Endothelial cell (in vitro differentiated cells): ENCODE data around the gene RBM19. TPM values are rescaled to one million over a fixed set of nuclear protein-coding genes. Genes with fewer than 3 reads are reported as not detected.

Experiments used
- DNase-seq: peaks from one replicate; pipeline ENCODE4 v3.0.0; 2021; ENCODE audit warnings: low spot score
- H3K27ac Mint-ChIP-seq: one replicate; pipeline ENCODE4 v1.8.0; 2021; ENCODE audit warnings: mixed read lengths, inconsistent platforms; ENCODE audit not compliant: unreplicated experiment
- H3K27me3 Mint-ChIP-seq: one replicate; pipeline ENCODE4 v1.8.0; 2021; ENCODE audit warnings: mild to moderate bottlenecking, moderate library complexity, mixed read lengths, inconsistent platforms; ENCODE audit not compliant: unreplicated experiment
- H3K36me3 Mint-ChIP-seq: one replicate; pipeline ENCODE4 v1.8.0; 2021; ENCODE audit warnings: mild to moderate bottlenecking, low read depth, mixed read lengths, inconsistent platforms; ENCODE audit not compliant: unreplicated experiment
- H3K4me1 Mint-ChIP-seq: one replicate; pipeline ENCODE4 v1.8.0; 2021; ENCODE audit warnings: mild to moderate bottlenecking, mixed read lengths, inconsistent platforms; ENCODE audit not compliant: unreplicated experiment
- H3K4me3 Mint-ChIP-seq: one replicate; pipeline ENCODE4 v1.8.0; 2021; ENCODE audit warnings: mild to moderate bottlenecking, mixed read lengths, inconsistent platforms; ENCODE audit not compliant: unreplicated experiment
- H3K9me3 Mint-ChIP-seq: one replicate; pipeline ENCODE4 v1.8.0; 2021; ENCODE audit warnings: mixed read lengths, inconsistent platforms; ENCODE audit not compliant: unreplicated experiment
- total RNA-seq: library from RNA; stranded (reverse); fragmentation: NEBNext Ultra II Directional; extraction: Animal tissue kit (Norgen Biotek cat#: 25700); gene quantifications from one replicate; pipeline ENCODE4 v1.2.1, GENCODE V29; 2021; ENCODE audit not compliant: unreplicated experiment
- TF ChIP-seq, protein P1 (sequence below): fragments of 200-600 bp; sonication (generic); IDR thresholded peaks from one replicate; pipeline ENCODE4 v1.5.0; 2021; ENCODE audit warnings: antibody characterized with exemption; ENCODE audit not compliant: unreplicated experiment

RBM19 gene
- total RNA-seq, 1 donor from 2014 or later, result 27.4 TPM

DNA sequence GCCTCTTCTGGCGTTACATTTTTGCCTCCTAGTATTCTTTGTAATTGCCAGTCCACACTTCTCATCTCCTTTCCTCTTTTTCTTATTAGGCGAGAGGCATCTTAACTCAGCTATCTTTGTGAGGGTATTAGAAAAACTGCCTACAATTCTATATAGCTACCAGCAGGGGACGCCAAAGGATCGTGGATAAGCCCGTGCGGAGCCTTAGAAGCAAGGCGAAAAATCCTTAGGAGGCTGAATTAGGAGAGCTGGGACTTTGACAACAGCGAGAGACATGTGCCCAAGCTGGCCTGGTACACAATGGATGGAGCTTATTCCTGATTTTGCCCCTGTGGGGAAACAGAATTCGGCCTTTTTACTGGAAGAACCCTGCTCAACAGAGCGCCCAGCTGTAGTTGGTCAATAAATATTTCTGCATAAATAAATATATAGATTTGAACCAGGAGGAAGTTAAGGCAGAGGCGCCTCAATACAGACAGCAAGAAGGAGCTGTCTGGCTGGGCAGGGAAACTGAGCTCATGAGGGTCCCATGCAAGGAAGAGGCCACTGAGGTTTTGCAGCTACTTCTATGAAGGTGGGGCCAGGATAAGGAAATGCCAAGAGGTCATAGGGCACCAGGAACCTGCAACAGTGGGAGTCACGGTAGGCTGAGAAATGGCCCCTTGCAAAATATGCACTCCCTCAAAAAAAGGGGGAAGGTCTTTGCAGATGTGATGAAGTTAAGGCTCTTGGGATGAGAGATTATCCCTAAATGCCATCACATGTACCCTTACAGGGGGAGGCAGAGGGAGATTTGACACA is 14.6 kb upstream of the RBM19 start:
- TF ChIP-seq, protein P1, sequence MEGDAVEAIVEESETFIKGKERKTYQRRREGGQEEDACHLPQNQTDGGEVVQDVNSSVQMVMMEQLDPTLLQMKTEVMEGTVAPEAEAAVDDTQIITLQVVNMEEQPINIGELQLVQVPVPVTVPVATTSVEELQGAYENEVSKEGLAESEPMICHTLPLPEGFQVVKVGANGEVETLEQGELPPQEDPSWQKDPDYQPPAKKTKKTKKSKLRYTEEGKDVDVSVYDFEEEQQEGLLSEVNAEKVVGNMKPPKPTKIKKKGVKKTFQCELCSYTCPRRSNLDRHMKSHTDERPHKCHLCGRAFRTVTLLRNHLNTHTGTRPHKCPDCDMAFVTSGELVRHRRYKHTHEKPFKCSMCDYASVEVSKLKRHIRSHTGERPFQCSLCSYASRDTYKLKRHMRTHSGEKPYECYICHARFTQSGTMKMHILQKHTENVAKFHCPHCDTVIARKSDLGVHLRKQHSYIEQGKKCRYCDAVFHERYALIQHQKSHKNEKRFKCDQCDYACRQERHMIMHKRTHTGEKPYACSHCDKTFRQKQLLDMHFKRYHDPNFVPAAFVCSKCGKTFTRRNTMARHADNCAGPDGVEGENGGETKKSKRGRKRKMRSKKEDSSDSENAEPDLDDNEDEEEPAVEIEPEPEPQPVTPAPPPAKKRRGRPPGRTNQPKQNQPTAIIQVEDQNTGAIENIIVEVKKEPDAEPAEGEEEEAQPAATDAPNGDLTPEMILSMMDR, result peak; percentile 96
- Mint-ChIP-seq H3K27me3 (peaks cover 2% of the 10 kb centered on the region), H3K36me3 (no peaks in the 10 kb centered on the region), H3K9me3 (no peaks in the 10 kb centered on the region), H3K4me3 (no peak overlapping the region), H3K4me1 (no peaks in the 10 kb centered on the region), H3K27ac (no peak overlapping the region)
- DNase-seq, result peak; percentile 55

- no peak overlapping the region for H3K27ac Mint-ChIP-seq
- TF ChIP-seq, protein P1, result no peak
- DNase-seq, result no peak
- no peak overlapping the region for H3K4me3 Mint-ChIP-seq
- peaks cover 2% of the 10 kb centered on the region for H3K27me3 Mint-ChIP-seq
- H3K4me1 Mint-ChIP-seq, result no peaks in the 10 kb centered on the region
- H3K36me3 Mint-ChIP-seq, result no peaks in the 10 kb centered on the region
- no peaks in the 10 kb centered on the region for H3K9me3 Mint-ChIP-seq
Observed at GRCh38 chr12:113980054-113980453, 13.9 kb upstream of the RBM19 start.

DNA sequence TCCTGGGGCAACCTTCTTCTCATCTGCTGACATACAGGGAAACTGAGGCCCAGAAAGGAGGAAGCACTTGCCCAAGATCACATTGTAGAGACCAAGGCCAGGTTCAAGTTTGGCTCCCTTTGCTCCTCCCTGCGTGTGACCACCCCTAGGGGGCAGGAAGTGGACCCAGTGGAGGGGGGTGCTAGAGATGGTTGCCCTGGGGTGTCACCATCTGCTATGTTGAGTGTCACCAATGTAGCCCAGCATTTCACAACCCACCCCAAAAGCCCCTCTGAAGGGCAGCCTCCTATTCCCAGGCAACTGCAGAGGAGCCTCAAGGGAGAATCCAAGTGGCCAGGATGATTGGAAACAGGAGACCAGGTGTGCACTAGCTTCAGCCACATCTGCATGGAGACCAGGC is 12.0 kb upstream of the RBM19 start:
- Mint-ChIP-seq H3K27me3 (peaks cover 2% of the 10 kb centered on the region), H3K4me3 (no peak overlapping the region), H3K36me3 (no peaks in the 10 kb centered on the region), H3K4me1 (no peaks in the 10 kb centered on the region), H3K9me3 (no peaks in the 10 kb centered on the region), H3K27ac (no peak overlapping the region)
- TF ChIP-seq, protein P1, result no peak
- no peak for DNase-seq

DNA sequence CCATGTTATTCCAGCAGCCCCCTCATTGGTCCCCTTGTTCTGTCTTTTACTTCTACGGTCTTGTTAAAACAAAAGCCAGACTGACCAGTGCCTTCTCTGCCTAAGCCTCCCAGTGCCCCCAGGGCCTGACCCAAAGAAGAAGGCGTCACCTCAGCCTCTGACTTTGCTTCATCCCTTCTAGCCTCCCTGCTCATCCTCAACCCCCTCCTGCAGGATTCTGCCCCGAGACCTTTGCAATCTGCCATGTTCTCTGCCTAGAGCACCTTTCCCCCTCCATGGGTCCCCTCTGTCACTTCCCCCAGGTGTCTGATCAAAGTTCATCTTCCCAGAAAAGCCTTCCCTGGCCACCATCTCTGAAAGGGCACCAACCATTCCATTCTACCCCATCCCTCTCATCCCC is 7.9 kb upstream of the RBM19 start:
- Mint-ChIP-seq H3K4me1 (no peaks in the 10 kb centered on the region), H3K36me3 (no peaks in the 10 kb centered on the region), H3K9me3 (no peaks in the 10 kb centered on the region), H3K27me3 (peaks cover under 1% of the 10 kb centered on the region), H3K27ac (no peak overlapping the region), H3K4me3 (no peak overlapping the region)
- DNase-seq, result no peak
- TF ChIP-seq, protein P1, result no peak

DNA sequence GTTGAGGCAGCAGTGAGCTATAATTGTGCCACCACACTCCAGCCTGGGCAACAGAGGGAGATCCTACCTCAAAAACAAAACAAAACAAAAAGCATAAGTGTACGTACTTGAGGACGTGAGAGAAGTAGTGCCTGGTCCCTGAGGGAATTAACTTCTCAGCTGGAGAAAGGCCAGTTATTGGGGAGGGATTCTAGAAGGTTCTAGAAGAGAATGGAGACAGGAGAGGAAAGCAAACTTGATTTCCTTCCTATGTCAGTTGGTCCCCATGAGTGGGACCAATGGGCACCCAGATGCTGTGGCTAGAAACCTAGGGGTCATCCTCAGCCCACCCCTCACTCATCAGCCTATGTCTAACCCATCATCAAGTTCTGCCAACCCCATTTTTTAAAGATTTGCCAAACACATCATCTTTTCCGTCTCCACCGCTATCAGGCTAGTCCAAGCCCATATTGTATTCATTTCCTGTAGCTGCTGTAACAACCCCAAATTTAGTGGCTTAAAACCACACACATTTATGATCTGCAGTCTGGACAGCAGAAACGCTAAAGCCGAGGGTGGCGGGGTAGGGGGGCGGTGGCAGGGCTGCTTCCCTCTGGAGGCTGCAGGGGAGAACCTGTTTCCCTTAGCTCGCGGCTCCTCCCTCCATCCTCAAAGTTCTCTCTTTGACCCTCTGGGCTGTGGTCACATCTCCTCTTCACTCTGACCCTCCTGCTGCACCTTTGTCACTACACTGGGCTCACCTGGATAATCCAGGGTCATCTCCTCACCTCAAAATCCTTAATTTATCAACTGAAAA is 7.2 kb upstream of the RBM19 start:
- no peaks in the 10 kb centered on the region for H3K36me3 Mint-ChIP-seq
- H3K4me3 Mint-ChIP-seq, result no peak overlapping the region
- no peak for DNase-seq
- H3K27ac Mint-ChIP-seq, result no peak overlapping the region
- no peaks in the 10 kb centered on the region for H3K4me1 Mint-ChIP-seq
- H3K27me3 Mint-ChIP-seq, result no peaks in the 10 kb centered on the region
- no peaks in the 10 kb centered on the region for H3K9me3 Mint-ChIP-seq
- TF ChIP-seq, protein P1, result no peak
